K562 (cell line): Measurements from ENCODE around the gene UQCRHL. TPM values are rescaled to one million over a fixed set of nuclear protein-coding genes. Genes with fewer than 3 reads are reported as not detected.

Experiments used
- BCOR ChIP-seq: fragments of 450-650 bp; IDR thresholded peaks from 2 replicates; pipeline ENCODE4 v1.6.1; 2016
- EGR1 ChIP-seq: fragments of 450-650 bp; conservative IDR thresholded peaks from 2 replicates; pipeline ENCODE4 v1.6.1; 2017; ENCODE audit warnings: mild to moderate bottlenecking
- FOXP4 ChIP-seq: sonication (generic); formaldehyde crosslinking; IDR thresholded peaks from 2 replicates; pipeline ENCODE4 v1.8.0; 2022; ENCODE audit warnings: mild to moderate bottlenecking, missing genetic modification reagents, borderline replicate concordance
- HMG20B ChIP-seq: fragments of 250-450 bp; sonication (Bioruptor Pico); IDR thresholded peaks from 2 replicates; pipeline ENCODE4 v1.5.0; 2021; ENCODE audit warnings: mild to moderate bottlenecking
- ILK ChIP-seq: fragments of 450-650 bp; IDR thresholded peaks from 2 replicates; pipeline ENCODE4 v1.6.1; 2016; ENCODE audit warnings: missing genetic modification characterization, low read depth, mild to moderate bottlenecking, missing compliant biosample characterization, moderate library complexity, borderline replicate concordance
- KAT2B ChIP-seq: IDR thresholded peaks from one replicate; pipeline ENCODE4 v1.6.1; 2012; ENCODE audit warnings: low read depth, mild to moderate bottlenecking, control low read depth, inconsistent platforms, low read length, moderate library complexity
- KDM1A ChIP-seq, 2 experiments: fragments of 450-650 bp; IDR thresholded peaks; 2 replicates each; pipeline ENCODE4 v1.6.1; 2016; ENCODE audit warnings: mild to moderate bottlenecking in 2 of 2
- NELFE ChIP-seq: IDR thresholded peaks from 2 replicates; pipeline ENCODE4 v1.6.1; 2011; ENCODE audit warnings: mild to moderate bottlenecking; ENCODE audit not compliant: insufficient read depth, insufficient read length
- RBM25 ChIP-seq: fragments of 200-400 bp; formaldehyde crosslinking; IDR thresholded peaks from 2 replicates; pipeline ENCODE4 v1.6.1; 2018; ENCODE audit warnings: low read length, low read depth, moderate library complexity; ENCODE audit not compliant: severe bottlenecking
- RFX7 ChIP-seq: fragments of 250-450 bp; sonication (Bioruptor Pico); IDR thresholded peaks from 2 replicates; pipeline ENCODE4 v1.5.1; 2021; ENCODE audit warnings: mild to moderate bottlenecking
- SNRNP70 ChIP-seq: fragments of 200-400 bp; formaldehyde crosslinking; optimal IDR thresholded peaks from 2 replicates; pipeline ENCODE3; 2017; ENCODE audit warnings: low read depth, low read length
- ZKSCAN8 ChIP-seq: fragments of 200-800 bp; sonication (Bioruptor generic); IDR thresholded peaks from 2 replicates; pipeline ENCODE4 v1.6.1; 2016; ENCODE audit warnings: missing genetic modification characterization, missing compliant biosample characterization
- ZNF121 ChIP-seq: sonication (generic); formaldehyde crosslinking; conservative IDR thresholded peaks from 2 replicates; pipeline ENCODE4 v1.8.0; 2022; ENCODE audit warnings: missing genetic modification reagents
- ZNF134 ChIP-seq: fragments of 250-450 bp; sonication (Bioruptor Pico); conservative IDR thresholded peaks from 2 replicates; pipeline ENCODE4 v1.4.0; 2020
- ZNF347 ChIP-seq: fragments of 450-650 bp; formaldehyde crosslinking; IDR thresholded peaks from 2 replicates; pipeline ENCODE4 v1.4.0; 2020; ENCODE audit warnings: low read depth, mild to moderate bottlenecking, moderate library complexity
- ZNF77 ChIP-seq: fragments of 250-450 bp; sonication (Bioruptor Pico); IDR thresholded peaks from 2 replicates; pipeline ENCODE4 v1.5.0; 2020
- polyA plus RNA-seq, 8 experiments: library from polyadenylated mRNA; depleted of rRNA in 4 of 8; stranded (reverse) in 5 of 8; unstranded in 3 of 8; fragments of >200 nt; fragmentation: Nextera tagmentation in 2 of 8; fragmentation: Illumina TruSeq in 1 of 8; extraction: Ambion mirVana in 2 of 8; extraction: Trizol in 1 of 8; gene quantifications; 2 replicates each; pipeline versions ENCODE4 v1.2.1 to v1.2.3, GENCODE V29; 2011 to 2014; ENCODE audit warnings: inconsistent platforms in 1 of 8, missing spikeins in 1 of 8
- total RNA-seq, 7 experiments: library from RNA; depleted of rRNA in 6 of 7; stranded (reverse); fragments of >200 nt in 6 of 7; fragmentation: Illumina TruSeq in 2 of 7; extraction: Trizol in 2 of 7; gene quantifications; 2 replicates each; pipeline versions ENCODE4 v1.2.1 to v1.2.3, GENCODE V29; 2011 to 2021; ENCODE audit warnings: low replicate concordance in 1 of 7
- TF ChIP-seq, protein P1 (sequence below): fragments of 450-650 bp; formaldehyde crosslinking; IDR thresholded peaks from 2 replicates; pipeline ENCODE4 v1.4.0; 2020; ENCODE audit warnings: mild to moderate bottlenecking, moderate library complexity
- TF ChIP-seq, protein P2 (sequence below): fragments of 250-450 bp; sonication (Bioruptor Pico); IDR thresholded peaks from 2 replicates; pipeline ENCODE4 v1.8.0; 2021; ENCODE audit warnings: mild to moderate bottlenecking, moderate library complexity
- TF ChIP-seq, protein P3 (sequence below): fragments of 450-650 bp; formaldehyde crosslinking; IDR thresholded peaks from 2 replicates; pipeline ENCODE4 v1.4.0; 2020; ENCODE audit warnings: mild to moderate bottlenecking, moderate library complexity

UQCRHL gene
- total and polyA plus RNA-seq, 9 of the 15 experiments (the other 6 are each of a cell fraction or from before 2014, with no cell fraction given), result 5.1 to 41.3 (median 21.8) TPM

- TF ChIP-seq ZNF134 (CRISPR knock-in tag) (no peak), RFX7 (CRISPR knock-in tag) (no peak), RBM25 (peak; percentile 40), ZNF77 (CRISPR knock-in tag) (no peak), ZKSCAN8 (CRISPR knock-in tag) (no peak), KAT2B (no peak), EGR1 (no peak), KDM1A (IDR thresholded peaks at IDR 0.05) (0 out of 4 replicates have a peak, but pooled peaks have one; percentile 12 to 16), ZNF121 (CRISPR knock-in tag) (peak; percentile 99), ZNF347 (no peak), HMG20B (CRISPR knock-in tag) (no peak), NELFE (no peak), SNRNP70 (no peak), BCOR (peak; percentile 61), FOXP4 (CRISPR knock-in tag) (no peak), ILK (tag) (no peak)
- TF ChIP-seq, protein P1, sequence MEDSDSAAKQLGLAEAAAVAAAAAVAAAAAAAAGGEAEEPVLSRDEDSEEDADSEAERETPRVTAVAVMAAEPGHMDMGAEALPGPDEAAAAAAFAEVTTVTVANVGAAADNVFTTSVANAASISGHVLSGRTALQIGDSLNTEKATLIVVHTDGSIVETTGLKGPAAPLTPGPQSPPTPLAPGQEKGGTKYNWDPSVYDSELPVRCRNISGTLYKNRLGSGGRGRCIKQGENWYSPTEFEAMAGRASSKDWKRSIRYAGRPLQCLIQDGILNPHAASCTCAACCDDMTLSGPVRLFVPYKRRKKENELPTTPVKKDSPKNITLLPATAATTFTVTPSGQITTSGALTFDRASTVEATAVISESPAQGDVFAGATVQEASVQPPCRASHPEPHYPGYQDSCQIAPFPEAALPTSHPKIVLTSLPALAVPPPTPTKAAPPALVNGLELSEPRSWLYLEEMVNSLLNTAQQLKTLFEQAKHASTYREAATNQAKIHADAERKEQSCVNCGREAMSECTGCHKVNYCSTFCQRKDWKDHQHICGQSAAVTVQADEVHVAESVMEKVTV, result no peak
- TF ChIP-seq, protein P2, sequence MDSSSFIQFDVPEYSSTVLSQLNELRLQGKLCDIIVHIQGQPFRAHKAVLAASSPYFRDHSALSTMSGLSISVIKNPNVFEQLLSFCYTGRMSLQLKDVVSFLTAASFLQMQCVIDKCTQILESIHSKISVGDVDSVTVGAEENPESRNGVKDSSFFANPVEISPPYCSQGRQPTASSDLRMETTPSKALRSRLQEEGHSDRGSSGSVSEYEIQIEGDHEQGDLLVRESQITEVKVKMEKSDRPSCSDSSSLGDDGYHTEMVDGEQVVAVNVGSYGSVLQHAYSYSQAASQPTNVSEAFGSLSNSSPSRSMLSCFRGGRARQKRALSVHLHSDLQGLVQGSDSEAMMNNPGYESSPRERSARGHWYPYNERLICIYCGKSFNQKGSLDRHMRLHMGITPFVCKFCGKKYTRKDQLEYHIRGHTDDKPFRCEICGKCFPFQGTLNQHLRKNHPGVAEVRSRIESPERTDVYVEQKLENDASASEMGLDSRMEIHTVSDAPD, result no peak
- TF ChIP-seq, protein P3, sequence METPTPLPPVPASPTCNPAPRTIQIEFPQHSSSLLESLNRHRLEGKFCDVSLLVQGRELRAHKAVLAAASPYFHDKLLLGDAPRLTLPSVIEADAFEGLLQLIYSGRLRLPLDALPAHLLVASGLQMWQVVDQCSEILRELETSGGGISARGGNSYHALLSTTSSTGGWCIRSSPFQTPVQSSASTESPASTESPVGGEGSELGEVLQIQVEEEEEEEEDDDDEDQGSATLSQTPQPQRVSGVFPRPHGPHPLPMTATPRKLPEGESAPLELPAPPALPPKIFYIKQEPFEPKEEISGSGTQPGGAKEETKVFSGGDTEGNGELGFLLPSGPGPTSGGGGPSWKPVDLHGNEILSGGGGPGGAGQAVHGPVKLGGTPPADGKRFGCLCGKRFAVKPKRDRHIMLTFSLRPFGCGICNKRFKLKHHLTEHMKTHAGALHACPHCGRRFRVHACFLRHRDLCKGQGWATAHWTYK, result no peak
- TF ChIP-seq, all 486 proteins: peak for 4
These were observed 13.0 kb upstream of the UQCRHL start (continued) for GRCh38 chr1:15820478-15820877.
